ENCODE data around the gene CLPTM1L.

DNA sequence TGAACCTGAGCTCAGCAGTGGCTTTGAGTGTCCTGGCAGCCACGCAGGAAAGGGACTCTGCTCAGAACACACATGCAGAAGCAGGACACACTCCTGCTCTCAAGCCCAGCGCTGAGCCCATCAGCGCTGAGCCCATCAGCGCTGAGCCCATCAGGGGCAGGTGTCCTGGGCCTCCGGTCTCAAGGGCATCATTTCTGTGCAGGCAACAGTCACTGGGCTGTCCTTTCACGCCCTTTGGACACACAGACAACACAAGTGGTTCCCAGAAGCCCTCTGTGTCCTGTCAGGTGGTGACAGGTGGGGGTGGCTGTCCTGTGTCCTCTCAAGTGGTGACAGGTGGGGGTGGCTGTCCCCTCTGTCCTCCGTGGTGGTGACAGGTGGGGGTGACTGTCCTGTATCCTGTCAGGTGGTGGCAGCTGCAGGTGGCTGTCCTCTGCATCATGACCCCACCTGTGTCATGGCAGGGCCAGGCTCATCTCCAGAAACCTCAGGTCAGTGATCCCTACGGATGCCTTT lies 39.0 kb upstream of the CLPTM1L start:
- TF ChIP-seq, protein P1, sequence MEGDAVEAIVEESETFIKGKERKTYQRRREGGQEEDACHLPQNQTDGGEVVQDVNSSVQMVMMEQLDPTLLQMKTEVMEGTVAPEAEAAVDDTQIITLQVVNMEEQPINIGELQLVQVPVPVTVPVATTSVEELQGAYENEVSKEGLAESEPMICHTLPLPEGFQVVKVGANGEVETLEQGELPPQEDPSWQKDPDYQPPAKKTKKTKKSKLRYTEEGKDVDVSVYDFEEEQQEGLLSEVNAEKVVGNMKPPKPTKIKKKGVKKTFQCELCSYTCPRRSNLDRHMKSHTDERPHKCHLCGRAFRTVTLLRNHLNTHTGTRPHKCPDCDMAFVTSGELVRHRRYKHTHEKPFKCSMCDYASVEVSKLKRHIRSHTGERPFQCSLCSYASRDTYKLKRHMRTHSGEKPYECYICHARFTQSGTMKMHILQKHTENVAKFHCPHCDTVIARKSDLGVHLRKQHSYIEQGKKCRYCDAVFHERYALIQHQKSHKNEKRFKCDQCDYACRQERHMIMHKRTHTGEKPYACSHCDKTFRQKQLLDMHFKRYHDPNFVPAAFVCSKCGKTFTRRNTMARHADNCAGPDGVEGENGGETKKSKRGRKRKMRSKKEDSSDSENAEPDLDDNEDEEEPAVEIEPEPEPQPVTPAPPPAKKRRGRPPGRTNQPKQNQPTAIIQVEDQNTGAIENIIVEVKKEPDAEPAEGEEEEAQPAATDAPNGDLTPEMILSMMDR (conservative IDR thresholded peaks at IDR 0.05 in 1 of 2, IDR thresholded peaks at IDR 0.05 in 1 of 2; ENCODE audit: extremely low read depth in 1 of 2, insufficient read depth in 1 of 2, low read depth in 1 of 2, low read length in 2 of 2) = no peak
- TF ChIP-seq EZH2 (IDR thresholded peaks at IDR 0.05; ENCODE audit: borderline replicate concordance, low read length) = no peak

All from mammary epithelial cell (primary cell).